A549 (cell line): ENCODE data around the gene CSAD. TPM values are rescaled to one million over a fixed set of nuclear protein-coding genes. Genes with fewer than 3 reads are reported as not detected.

Source experiments
- ATOH8 ChIP-seq: fragments of 250-450 bp; sonication (Bioruptor Pico); IDR thresholded peaks from 2 replicates; pipeline ENCODE4 v1.5.0; 2020; ENCODE audit warnings: low read depth, mild to moderate bottlenecking, moderate library complexity
- BHLHE40 ChIP-seq: IDR thresholded peaks from 2 replicates; pipeline ENCODE4 v1.6.1; 2012; ENCODE audit warnings: low read depth, low read length, inconsistent platforms
- CBX2 ChIP-seq: fragments of 200-600 bp; sonication (generic); IDR thresholded peaks from 2 replicates; pipeline ENCODE4 v1.6.1; 2016; ENCODE audit warnings: low read depth, mild to moderate bottlenecking, borderline replicate concordance
- CBX8 ChIP-seq: fragments of 200-600 bp; sonication (generic); IDR thresholded peaks from 2 replicates; pipeline ENCODE4 v1.6.1; 2016
- CHD4 ChIP-seq: fragments of 200-600 bp; sonication (generic); IDR thresholded peaks from 2 replicates; pipeline ENCODE4 v1.6.1; 2016; ENCODE audit warnings: antibody characterized with exemption, mild to moderate bottlenecking, borderline replicate concordance
- EHMT2 ChIP-seq: fragments of 200-600 bp; sonication (generic); IDR thresholded peaks from 2 replicates; pipeline ENCODE4 v1.6.1; 2016; ENCODE audit warnings: antibody characterized with exemption, low read depth, mild to moderate bottlenecking, moderate library complexity
- ELK1 ChIP-seq: fragments of 150-350 bp; IDR thresholded peaks from 2 replicates; pipeline ENCODE4 v1.6.1; 2014; ENCODE audit warnings: low read depth, mild to moderate bottlenecking, low read length
- EP300 ChIP-seq, 2 experiments: fragments of >200 bp; sonication (Bioruptor Twin); formaldehyde crosslinking; IDR thresholded peaks; 2 replicates in 1 of 2; 3 replicates in 1 of 2; pipeline ENCODE4 v1.6.1; 2016 to 2017
- ESRRA ChIP-seq: fragments of 150-350 bp; IDR thresholded peaks from 2 replicates; pipeline ENCODE4 v1.6.1; 2014; ENCODE audit warnings: mild to moderate bottlenecking, low read length, borderline replicate concordance
- FOSB ChIP-seq: fragments of 250-450 bp; sonication (Bioruptor Pico); IDR thresholded peaks from 2 replicates; pipeline ENCODE4 v1.5.0; 2020; ENCODE audit warnings: mild to moderate bottlenecking, moderate library complexity
- FOSL2 ChIP-seq, 2 experiments: fragments of 450-650 bp in 1 of 2; fragments of >200 bp in 1 of 2; sonication (Bioruptor Twin) in 1 of 2; formaldehyde crosslinking; IDR thresholded peaks; 2 replicates each; pipeline versions ENCODE4 v1.5.0 to v1.6.1; 2016 to 2020; ENCODE audit warnings: mild to moderate bottlenecking in 1 of 2, moderate library complexity in 1 of 2
- HEYL ChIP-seq: fragments of 250-450 bp; sonication (Bioruptor Pico); IDR thresholded peaks from 2 replicates; pipeline ENCODE4 v1.8.0; 2021; ENCODE audit warnings: mild to moderate bottlenecking, moderate library complexity
- HMGXB4 ChIP-seq: fragments of 250-450 bp; sonication (Bioruptor Pico); IDR thresholded peaks from 2 replicates; pipeline ENCODE4 v1.5.0; 2021; ENCODE audit warnings: mild to moderate bottlenecking, moderate library complexity, borderline replicate concordance
- HOXA7 ChIP-seq: fragments of 250-450 bp; sonication (Bioruptor Pico); IDR thresholded peaks from 2 replicates; pipeline ENCODE4 v1.5.0; 2020; ENCODE audit warnings: mild to moderate bottlenecking, moderate library complexity
- HOXB5 ChIP-seq: fragments of 250-450 bp; sonication (Bioruptor Pico); IDR thresholded peaks from 2 replicates; pipeline ENCODE4 v1.5.0; 2020; ENCODE audit warnings: mild to moderate bottlenecking, moderate library complexity
- JUN ChIP-seq, 2 experiments: fragments of >200 bp; sonication (Bioruptor Twin); formaldehyde crosslinking; IDR thresholded peaks; 2 replicates in 1 of 2; 3 replicates in 1 of 2; pipeline ENCODE4 v1.6.1; 2016 to 2017
- KDM1A ChIP-seq: fragments of 200-600 bp; sonication (generic); IDR thresholded peaks from 2 replicates; pipeline ENCODE4 v1.6.1; 2016; ENCODE audit warnings: low read depth, mild to moderate bottlenecking
- MYC ChIP-seq: IDR thresholded peaks from 2 replicates; pipeline ENCODE4 v1.6.1; 2012; ENCODE audit warnings: mild to moderate bottlenecking, inconsistent platforms, low read length, improper control_type of control experiment, borderline replicate concordance
- NFE2L2 ChIP-seq: fragments of 150-350 bp; conservative IDR thresholded peaks from 2 replicates; pipeline ENCODE4 v1.6.1; 2014; ENCODE audit warnings: low read length
- PHF8 ChIP-seq: fragments of 200-600 bp; sonication (generic); IDR thresholded peaks from 2 replicates; pipeline ENCODE4 v1.6.1; 2016; ENCODE audit warnings: low read depth, mild to moderate bottlenecking, antibody characterized with exemption, moderate library complexity, borderline replicate concordance
- RAD21 ChIP-seq, 2 experiments: fragments of >200 bp in 1 of 2; sonication (Bioruptor Twin) in 1 of 2; formaldehyde crosslinking in 1 of 2; IDR thresholded peaks in 1 of 2; conservative IDR thresholded peaks in 1 of 2; 2 replicates in 1 of 2; 3 replicates in 1 of 2; pipeline ENCODE4 v1.6.1; 2012 to 2018; ENCODE audit warnings: inconsistent platforms in 1 of 2
- SREBF2 ChIP-seq: fragments of 450-650 bp; IDR thresholded peaks from 2 replicates; pipeline ENCODE4 v1.6.1; 2014; ENCODE audit warnings: mild to moderate bottlenecking, moderate library complexity
- TFCP2L1 ChIP-seq: fragments of 250-450 bp; sonication (Bioruptor Pico); IDR thresholded peaks from 2 replicates; pipeline ENCODE4 v1.5.0; 2021; ENCODE audit warnings: mild to moderate bottlenecking
- polyA plus RNA-seq, 4 experiments: library from polyadenylated mRNA; depleted of rRNA in 3 of 4; stranded (reverse); fragments of >200 nt; fragmentation: RNase III in 1 of 4; extraction: RNeasy Plus Mini Kit Qiagen cat#74134 plus additional on column Dnase treatment in 1 of 4; gene quantifications; 2 replicates in 3 of 4; 3 replicates in 1 of 4; pipeline ENCODE4 v1.2.3, GENCODE V29; 2011 to 2017
- TF ChIP-seq, protein P1 (sequence below): IDR thresholded peaks from 2 replicates; pipeline ENCODE4 v1.6.1; 2012
- TF ChIP-seq, protein P2 (sequence below): IDR thresholded peaks from 2 replicates; pipeline ENCODE4 v1.6.1; 2012; ENCODE audit warnings: low read depth, borderline replicate concordance

Gene CSAD
- polyA plus RNA-seq, 2 of the 4 experiments (the other 2 are of a cell fraction) = 14.5 to 16.5 TPM

GRCh38 chr12:53221203-53222080 is 40.7 kb upstream of the CSAD start (continued):
- no peak for TF ChIP-seq ELK1
- TF ChIP-seq MYC = no peak
- TF ChIP-seq, protein P1, sequence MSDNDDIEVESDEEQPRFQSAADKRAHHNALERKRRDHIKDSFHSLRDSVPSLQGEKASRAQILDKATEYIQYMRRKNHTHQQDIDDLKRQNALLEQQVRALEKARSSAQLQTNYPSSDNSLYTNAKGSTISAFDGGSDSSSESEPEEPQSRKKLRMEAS = no peak
- TF ChIP-seq CBX2 = no peak
- TF ChIP-seq ESRRA = no peak
- peak; percentile 40; the same call in 1 of the 2 replicates for TF ChIP-seq PHF8
- TF ChIP-seq CHD4 = no peak
- no peak for TF ChIP-seq RAD21 (conservative IDR thresholded peaks at IDR 0.05 in 1 of 2, IDR thresholded peaks at IDR 0.05 in 1 of 2)
- TF ChIP-seq CBX8 = no peak
- no peak for TF ChIP-seq KDM1A
- TF ChIP-seq HMGXB4 (CRISPR knock-in tag) = peak; percentile 67; the same call in 1 of the 2 replicates
- no peak for TF ChIP-seq HEYL (CRISPR knock-in tag)
- TF ChIP-seq HOXB5 (CRISPR knock-in tag) = no peak
- TF ChIP-seq FOSL2 (IDR thresholded peaks at IDR 0.05) = no peak
- TF ChIP-seq FOSL2 (CRISPR knock-in tag; IDR thresholded peaks at IDR 0.05) = no peak
- TF ChIP-seq EP300 (IDR thresholded peaks at IDR 0.05) = no peak
- TF ChIP-seq BHLHE40 = no peak
- TF ChIP-seq FOSB (CRISPR knock-in tag) = no peak
- TF ChIP-seq HOXA7 (CRISPR knock-in tag) = no peak
- TF ChIP-seq, protein P2, sequence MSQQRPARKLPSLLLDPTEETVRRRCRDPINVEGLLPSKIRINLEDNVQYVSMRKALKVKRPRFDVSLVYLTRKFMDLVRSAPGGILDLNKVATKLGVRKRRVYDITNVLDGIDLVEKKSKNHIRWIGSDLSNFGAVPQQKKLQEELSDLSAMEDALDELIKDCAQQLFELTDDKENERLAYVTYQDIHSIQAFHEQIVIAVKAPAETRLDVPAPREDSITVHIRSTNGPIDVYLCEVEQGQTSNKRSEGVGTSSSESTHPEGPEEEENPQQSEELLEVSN = 0 out of 2 replicates have a peak, but pooled peaks have one; percentile 55
- no peak for TF ChIP-seq SREBF2
- TF ChIP-seq NFE2L2 = no peak
- no peak for TF ChIP-seq ATOH8 (CRISPR knock-in tag)
- no peak; the same call in 1 of the 2 replicates for TF ChIP-seq TFCP2L1 (CRISPR knock-in tag)
- TF ChIP-seq JUN (IDR thresholded peaks at IDR 0.05) = peak in 1 of 2 experiments; percentile 61; a peak in 3 of 5 replicates
- TF ChIP-seq EHMT2 = no peak
